SK-N-SH treated with all-trans-retinoic acid at 6 μM for 48 hours (cell line): ENCODE measurements around the gene FNBP1L.
A peak's percentile ranks its signal among the peaks of the same experiment; 100 is the strongest.

Experiments used
- ATAC-seq: fragments of 200-7000 bp; cut with Tn5 transposase; 3 replicates; pipeline ENCODE4 v1.9.1; 2020; ENCODE audit warnings: mild to moderate bottlenecking, moderate library complexity
- ARNTL ChIP-seq: fragments of 450-650 bp; formaldehyde crosslinking; IDR thresholded peaks from 2 replicates; pipeline ENCODE4 v1.5.0; 2020; ENCODE audit warnings: low read depth, mild to moderate bottlenecking, moderate library complexity, borderline replicate concordance
- CSDC2 ChIP-seq: fragments of 250-450 bp; sonication (Bioruptor Pico); IDR thresholded peaks from 2 replicates; pipeline ENCODE4 v1.5.0; 2020; ENCODE audit warnings: mild to moderate bottlenecking, moderate library complexity
- ESRRG ChIP-seq: fragments of 250-450 bp; sonication (Bioruptor Pico); IDR thresholded peaks from 2 replicates; pipeline ENCODE4 v1.6.1; 2021; ENCODE audit warnings: mild to moderate bottlenecking
- ISL1 ChIP-seq: fragments of 250-450 bp; sonication (Bioruptor Pico); IDR thresholded peaks from 2 replicates; pipeline ENCODE4 v2.1.2; 2022; ENCODE audit warnings: mild to moderate bottlenecking, moderate library complexity
- OSR1 ChIP-seq: fragments of 250-450 bp; sonication (Bioruptor Pico); IDR thresholded peaks from 2 replicates; pipeline ENCODE4 v1.8.0; 2022; ENCODE audit warnings: moderate library complexity, mild to moderate bottlenecking, inconsistent platforms
- PPARA ChIP-seq: fragments of 250-450 bp; sonication (Bioruptor Pico); IDR thresholded peaks from 2 replicates; pipeline ENCODE4 v1.5.0; 2020; ENCODE audit warnings: mild to moderate bottlenecking, borderline replicate concordance
- RARB ChIP-seq: fragments of 250-450 bp; sonication (Bioruptor Pico); IDR thresholded peaks from 2 replicates; pipeline ENCODE4 v1.8.0; 2021; ENCODE audit warnings: mild to moderate bottlenecking, moderate library complexity
- SNAI2 ChIP-seq: fragments of 250-450 bp; sonication (Bioruptor Pico); IDR thresholded peaks from 2 replicates; pipeline ENCODE4 v1.5.0; 2020; ENCODE audit warnings: mild to moderate bottlenecking, moderate library complexity
- TCF4 ChIP-seq: fragments of 250-450 bp; sonication (Bioruptor Pico); IDR thresholded peaks from 2 replicates; pipeline ENCODE4 v1.8.0; 2021; ENCODE audit warnings: mild to moderate bottlenecking, moderate library complexity, borderline replicate concordance
- ZC3H10 ChIP-seq: fragments of 250-450 bp; sonication (Bioruptor Pico); IDR thresholded peaks from 2 replicates; pipeline ENCODE4 v1.5.1; 2021; ENCODE audit warnings: mild to moderate bottlenecking, moderate library complexity
- ZFP3 ChIP-seq: fragments of 250-450 bp; sonication (Bioruptor Pico); IDR thresholded peaks from 2 replicates; pipeline ENCODE4 v1.5.0; 2020; ENCODE audit warnings: mild to moderate bottlenecking, moderate library complexity
- ZNF565 ChIP-seq: fragments of 450-650 bp; formaldehyde crosslinking; conservative IDR thresholded peaks from 2 replicates; pipeline ENCODE4 v1.5.0; 2020; ENCODE audit warnings: low read depth, mild to moderate bottlenecking, moderate library complexity
- ZNF70 ChIP-seq: fragments of 450-650 bp; formaldehyde crosslinking; IDR thresholded peaks from 2 replicates; pipeline ENCODE4 v1.5.0; 2020; ENCODE audit warnings: mild to moderate bottlenecking, moderate library complexity
- ZNF8 ChIP-seq: fragments of 450-650 bp; formaldehyde crosslinking; IDR thresholded peaks from 2 replicates; pipeline ENCODE4 v1.5.0; 2020; ENCODE audit warnings: mild to moderate bottlenecking, moderate library complexity
- TF ChIP-seq, protein P1 (sequence below): fragments of 250-450 bp; sonication (Bioruptor Pico); IDR thresholded peaks from 2 replicates; pipeline ENCODE4 v1.5.0; 2020; ENCODE audit warnings: mild to moderate bottlenecking, moderate library complexity
- TF ChIP-seq, protein P2 (sequence below): fragments of 250-450 bp; sonication (Bioruptor Pico); IDR thresholded peaks from 2 replicates; pipeline ENCODE4 v1.8.0; 2020; ENCODE audit warnings: mild to moderate bottlenecking, moderate library complexity, borderline replicate concordance
- TF ChIP-seq, protein P3 (sequence below): fragments of 250-450 bp; sonication (Bioruptor Pico); IDR thresholded peaks from 2 replicates; pipeline ENCODE4 v1.5.1; 2020; ENCODE audit warnings: low read depth, mild to moderate bottlenecking, moderate library complexity
- TF ChIP-seq, protein P4 (sequence below): fragments of 250-450 bp; sonication (Bioruptor Pico); IDR thresholded peaks from 2 replicates; pipeline ENCODE4 v1.8.0; 2021; ENCODE audit warnings: low read depth, mild to moderate bottlenecking, moderate library complexity, borderline replicate concordance

The FNBP1L gene

DNA sequence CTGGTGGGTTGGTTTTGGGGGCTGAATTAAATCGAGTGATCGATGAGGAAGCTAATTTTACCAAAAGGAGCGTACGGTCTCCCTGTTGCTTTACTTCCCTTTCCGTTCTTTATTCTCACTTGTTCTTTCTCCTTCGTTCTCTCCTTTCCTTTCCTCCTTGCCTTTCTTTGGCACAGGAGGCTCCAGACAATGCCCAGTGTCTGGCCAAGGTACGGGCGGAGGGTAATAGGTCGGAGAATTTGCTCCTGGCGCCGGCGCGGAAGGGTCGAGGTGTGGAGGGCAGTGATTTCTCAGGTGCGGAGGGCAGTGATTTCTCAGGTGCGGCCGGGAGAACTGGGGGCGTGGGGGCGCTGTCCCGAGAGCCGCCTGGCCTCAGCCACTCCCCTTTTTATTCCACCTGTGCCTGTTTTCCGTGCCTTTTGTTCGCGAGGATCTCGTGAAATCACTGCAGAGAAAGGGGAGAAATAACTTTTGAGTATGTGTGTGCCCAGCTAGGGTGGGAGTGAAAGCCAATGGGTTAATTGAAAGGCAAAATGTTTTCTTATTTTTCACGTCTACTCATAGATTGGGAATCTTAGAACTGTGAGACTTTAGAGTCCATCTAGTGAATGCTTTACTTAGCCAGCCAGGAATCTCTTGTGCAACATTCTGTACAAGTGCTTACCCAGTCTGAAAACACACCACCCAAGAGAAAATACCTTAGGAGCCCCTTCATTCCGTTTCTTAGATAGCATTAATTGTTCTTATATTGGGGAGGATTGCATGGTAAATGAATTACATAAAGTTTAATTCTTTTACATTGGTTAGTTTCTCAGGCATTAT, 1.3 kb downstream of the FNBP1L start:
- peak; percentile 57 for ATAC-seq

DNA sequence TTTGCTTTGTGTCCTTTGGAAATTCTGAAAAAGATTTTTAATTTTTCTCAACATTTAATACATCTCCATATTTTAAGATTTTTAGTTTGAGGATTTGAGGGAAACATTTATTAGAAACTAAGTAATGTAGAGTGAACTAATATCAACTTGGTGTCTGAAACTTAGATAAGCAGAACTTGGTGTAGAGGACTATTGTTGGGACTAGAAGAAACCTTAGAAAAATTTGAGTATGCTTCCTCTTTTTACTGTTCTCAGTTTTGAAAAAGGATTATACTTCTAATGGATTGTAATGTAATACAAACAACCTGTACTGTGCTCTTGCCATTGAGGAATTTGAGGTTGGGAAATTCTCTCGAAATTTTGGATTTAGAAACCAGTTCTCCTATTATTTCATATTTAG, 2.4 kb downstream of the FNBP1L start:
- TF ChIP-seq ZNF8 (CRISPR knock-in tag) (no peak), ARNTL (CRISPR knock-in tag) (no peak), SNAI2 (CRISPR knock-in tag) (no peak), RARB (CRISPR knock-in tag) (no peak)
- TF ChIP-seq, all 23 proteins: peak for 0
- ATAC-seq = no peak

More for the DNA sequence above, 1.3 kb downstream of the FNBP1L start:
- TF ChIP-seq ZNF8 (CRISPR knock-in tag) (no peak), ESRRG (no peak), TCF4 (CRISPR knock-in tag) (no peak), ARNTL (CRISPR knock-in tag) (no peak), OSR1 (CRISPR knock-in tag) (no peak), SNAI2 (CRISPR knock-in tag) (no peak), ISL1 (CRISPR knock-in tag) (no peak), ZNF70 (CRISPR knock-in tag) (no peak), PPARA (CRISPR knock-in tag) (no peak), RARB (CRISPR knock-in tag) (no peak), ZC3H10 (CRISPR knock-in tag) (no peak), CSDC2 (CRISPR knock-in tag) (no peak)
- TF ChIP-seq, protein P1, sequence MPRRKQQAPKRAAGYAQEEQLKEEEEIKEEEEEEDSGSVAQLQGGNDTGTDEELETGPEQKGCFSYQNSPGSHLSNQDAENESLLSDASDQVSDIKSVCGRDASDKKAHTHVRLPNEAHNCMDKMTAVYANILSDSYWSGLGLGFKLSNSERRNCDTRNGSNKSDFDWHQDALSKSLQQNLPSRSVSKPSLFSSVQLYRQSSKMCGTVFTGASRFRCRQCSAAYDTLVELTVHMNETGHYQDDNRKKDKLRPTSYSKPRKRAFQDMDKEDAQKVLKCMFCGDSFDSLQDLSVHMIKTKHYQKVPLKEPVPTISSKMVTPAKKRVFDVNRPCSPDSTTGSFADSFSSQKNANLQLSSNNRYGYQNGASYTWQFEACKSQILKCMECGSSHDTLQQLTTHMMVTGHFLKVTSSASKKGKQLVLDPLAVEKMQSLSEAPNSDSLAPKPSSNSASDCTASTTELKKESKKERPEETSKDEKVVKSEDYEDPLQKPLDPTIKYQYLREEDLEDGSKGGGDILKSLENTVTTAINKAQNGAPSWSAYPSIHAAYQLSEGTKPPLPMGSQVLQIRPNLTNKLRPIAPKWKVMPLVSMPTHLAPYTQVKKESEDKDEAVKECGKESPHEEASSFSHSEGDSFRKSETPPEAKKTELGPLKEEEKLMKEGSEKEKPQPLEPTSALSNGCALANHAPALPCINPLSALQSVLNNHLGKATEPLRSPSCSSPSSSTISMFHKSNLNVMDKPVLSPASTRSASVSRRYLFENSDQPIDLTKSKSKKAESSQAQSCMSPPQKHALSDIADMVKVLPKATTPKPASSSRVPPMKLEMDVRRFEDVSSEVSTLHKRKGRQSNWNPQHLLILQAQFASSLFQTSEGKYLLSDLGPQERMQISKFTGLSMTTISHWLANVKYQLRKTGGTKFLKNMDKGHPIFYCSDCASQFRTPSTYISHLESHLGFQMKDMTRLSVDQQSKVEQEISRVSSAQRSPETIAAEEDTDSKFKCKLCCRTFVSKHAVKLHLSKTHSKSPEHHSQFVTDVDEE (CRISPR knock-in tag) = no peak
- TF ChIP-seq, protein P2, sequence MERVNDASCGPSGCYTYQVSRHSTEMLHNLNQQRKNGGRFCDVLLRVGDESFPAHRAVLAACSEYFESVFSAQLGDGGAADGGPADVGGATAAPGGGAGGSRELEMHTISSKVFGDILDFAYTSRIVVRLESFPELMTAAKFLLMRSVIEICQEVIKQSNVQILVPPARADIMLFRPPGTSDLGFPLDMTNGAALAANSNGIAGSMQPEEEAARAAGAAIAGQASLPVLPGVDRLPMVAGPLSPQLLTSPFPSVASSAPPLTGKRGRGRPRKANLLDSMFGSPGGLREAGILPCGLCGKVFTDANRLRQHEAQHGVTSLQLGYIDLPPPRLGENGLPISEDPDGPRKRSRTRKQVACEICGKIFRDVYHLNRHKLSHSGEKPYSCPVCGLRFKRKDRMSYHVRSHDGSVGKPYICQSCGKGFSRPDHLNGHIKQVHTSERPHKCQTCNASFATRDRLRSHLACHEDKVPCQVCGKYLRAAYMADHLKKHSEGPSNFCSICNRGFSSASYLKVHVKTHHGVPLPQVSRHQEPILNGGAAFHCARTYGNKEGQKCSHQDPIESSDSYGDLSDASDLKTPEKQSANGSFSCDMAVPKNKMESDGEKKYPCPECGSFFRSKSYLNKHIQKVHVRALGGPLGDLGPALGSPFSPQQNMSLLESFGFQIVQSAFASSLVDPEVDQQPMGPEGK = no peak
- TF ChIP-seq, protein P3, sequence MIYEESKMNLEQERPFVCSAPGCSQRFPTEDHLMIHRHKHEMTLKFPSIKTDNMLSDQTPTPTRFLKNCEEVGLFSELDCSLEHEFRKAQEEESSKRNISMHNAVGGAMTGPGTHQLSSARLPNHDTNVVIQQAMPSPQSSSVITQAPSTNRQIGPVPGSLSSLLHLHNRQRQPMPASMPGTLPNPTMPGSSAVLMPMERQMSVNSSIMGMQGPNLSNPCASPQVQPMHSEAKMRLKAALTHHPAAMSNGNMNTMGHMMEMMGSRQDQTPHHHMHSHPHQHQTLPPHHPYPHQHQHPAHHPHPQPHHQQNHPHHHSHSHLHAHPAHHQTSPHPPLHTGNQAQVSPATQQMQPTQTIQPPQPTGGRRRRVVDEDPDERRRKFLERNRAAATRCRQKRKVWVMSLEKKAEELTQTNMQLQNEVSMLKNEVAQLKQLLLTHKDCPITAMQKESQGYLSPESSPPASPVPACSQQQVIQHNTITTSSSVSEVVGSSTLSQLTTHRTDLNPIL (CRISPR knock-in tag) = no peak

DNA sequence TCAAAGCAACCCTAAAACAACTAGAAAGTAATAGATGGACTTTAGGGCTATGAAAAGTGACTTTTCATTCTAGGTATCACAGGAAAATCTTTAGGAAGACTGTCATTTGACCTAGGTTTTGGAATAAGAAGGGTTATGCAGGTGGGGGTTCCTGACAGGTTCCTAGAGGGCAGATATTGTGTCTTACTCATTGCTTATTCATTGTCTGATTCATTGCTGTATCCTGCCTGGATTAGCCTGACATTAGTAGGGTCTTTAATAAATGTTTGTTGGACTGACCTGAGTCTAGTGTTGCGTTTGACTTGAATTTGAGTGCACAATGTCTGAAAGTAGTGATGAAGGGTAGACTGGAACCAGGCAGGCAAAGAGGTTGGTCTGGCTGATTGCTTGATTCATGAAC, 6.0 kb downstream of the FNBP1L start:
- ATAC-seq = no peak
- TF ChIP-seq TCF4 (CRISPR knock-in tag) (no peak), ISL1 (CRISPR knock-in tag) (no peak), CSDC2 (CRISPR knock-in tag) (no peak), PPARA (CRISPR knock-in tag) (no peak), ZNF8 (CRISPR knock-in tag) (no peak), SNAI2 (CRISPR knock-in tag) (no peak), ZC3H10 (CRISPR knock-in tag) (no peak), ESRRG (no peak), RARB (CRISPR knock-in tag) (no peak), ZFP3 (CRISPR knock-in tag) (no peak), ARNTL (CRISPR knock-in tag) (no peak), ZNF565 (no peak)
- TF ChIP-seq, protein P3 (CRISPR knock-in tag) = no peak
- TF ChIP-seq, protein P1 (CRISPR knock-in tag) = no peak
- TF ChIP-seq, protein P4, sequence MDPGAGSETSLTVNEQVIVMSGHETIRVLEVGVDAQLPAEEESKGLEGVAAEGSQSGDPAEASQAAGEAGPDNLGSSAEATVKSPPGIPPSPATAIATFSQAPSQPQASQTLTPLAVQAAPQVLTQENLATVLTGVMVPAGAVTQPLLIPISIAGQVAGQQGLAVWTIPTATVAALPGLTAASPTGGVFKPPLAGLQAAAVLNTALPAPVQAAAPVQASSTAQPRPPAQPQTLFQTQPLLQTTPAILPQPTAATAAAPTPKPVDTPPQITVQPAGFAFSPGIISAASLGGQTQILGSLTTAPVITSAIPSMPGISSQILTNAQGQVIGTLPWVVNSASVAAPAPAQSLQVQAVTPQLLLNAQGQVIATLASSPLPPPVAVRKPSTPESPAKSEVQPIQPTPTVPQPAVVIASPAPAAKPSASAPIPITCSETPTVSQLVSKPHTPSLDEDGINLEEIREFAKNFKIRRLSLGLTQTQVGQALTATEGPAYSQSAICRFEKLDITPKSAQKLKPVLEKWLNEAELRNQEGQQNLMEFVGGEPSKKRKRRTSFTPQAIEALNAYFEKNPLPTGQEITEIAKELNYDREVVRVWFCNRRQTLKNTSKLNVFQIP (CRISPR knock-in tag) = no peak
- TF ChIP-seq, protein P2 = no peak
